B cell (primary cell): Measurements from ENCODE around the gene RNF212. TPM values are rescaled to one million over a fixed set of nuclear protein-coding genes. Genes with fewer than 3 reads are reported as not detected.

ENCODE experiments used
- ATAC-seq: fragments of 200-7000 bp; cut with Tn5 transposase; one replicate; pipeline ENCODE4 v1.10.0; 2021; ENCODE audit warnings: low read depth, mild to moderate bottlenecking, moderate number of reproducible peaks, moderate library complexity
- CTCF ChIA-PET: fragments of 350-600 bp; sonication (Branson Sonifier 250); formaldehyde crosslinking; loops from one replicate; lab custom pipeline; 2021; ENCODE audit warnings: antibody characterized with exemption, inconsistent platforms; lab: Charles Lee
- POLR2A ChIA-PET: fragments of 350-600 bp; sonication (Branson Sonifier 250); formaldehyde crosslinking; loops from one replicate; lab custom pipeline; 2021; ENCODE audit warnings: antibody characterized with exemption; lab: Charles Lee
- DNase-seq: peaks from one replicate; pipeline ENCODE4 v3.0.0; 2013
- H2AFZ ChIP-seq: 2 replicates; pipeline ENCODE4 v1.6.1; 2012; ENCODE audit warnings: mild to moderate bottlenecking, low read depth, low read length; ENCODE audit not compliant: insufficient read depth, poor library complexity, severe bottlenecking
- H3K27ac ChIP-seq, 2 donors: 1 replicate in 1 of 2; 2 replicates in 1 of 2; pipeline ENCODE4 v1.5.1; 2012 to 2013; ENCODE audit warnings: low read length in 2 of 2, mild to moderate bottlenecking in 2 of 2, moderate library complexity in 1 of 2
- H3K27me3 ChIP-seq, 4 experiments: fragments of 200-600 bp in 1 of 4; sonication (generic) in 1 of 4; replicated peaks in 1 of 4; 1 replicate in 2 of 4; 2 replicates in 2 of 4; pipeline versions ENCODE4 v1.6.1 to v1.7.0; 2013 to 2016; ENCODE audit warnings: low read length in 3 of 4, mild to moderate bottlenecking in 2 of 4, mixed read lengths in 1 of 4, moderate library complexity in 1 of 4; ENCODE audit not compliant: insufficient read depth in 4 of 4, control insufficient read depth in 3 of 4; ENCODE audit errors: control extremely low read depth in 1 of 4
- H3K36me3 ChIP-seq, 2 experiments: replicated peaks in 1 of 2; 1 replicate in 1 of 2; 2 replicates in 1 of 2; pipeline versions ENCODE4 v1.6.1 to v1.7.1; 2013; ENCODE audit warnings: low read length in 1 of 2; ENCODE audit not compliant: insufficient read depth in 2 of 2, control insufficient read depth in 1 of 2; ENCODE audit errors: control extremely low read depth in 1 of 2, extremely low read depth in 1 of 2
- H3K4me1 ChIP-seq, 2 donors: fragments of 200-600 bp in 1 of 2; sonication (generic) in 1 of 2; 1 replicate in 1 of 2; 2 replicates in 1 of 2; pipeline versions ENCODE4 v1.5.1 to v1.6.1; 2013 to 2017; ENCODE audit warnings: low read length in 2 of 2; ENCODE audit not compliant: control insufficient read depth in 2 of 2, insufficient read depth in 2 of 2
- H3K4me2 ChIP-seq: replicated peaks from 2 replicates; pipeline ENCODE3; 2012; ENCODE audit warnings: mild to moderate bottlenecking, low read depth, low read length; ENCODE audit not compliant: poor library complexity, severe bottlenecking
- H3K4me3 ChIP-seq, 5 experiments: fragments of 200-600 bp in 1 of 5; sonication (generic) in 1 of 5; 1 replicate in 3 of 5; 2 replicates in 2 of 5; pipeline versions ENCODE4 v1.5.1 to v1.7.0; 2011 to 2016; ENCODE audit warnings: low read length in 4 of 5, mild to moderate bottlenecking in 4 of 5, low read depth in 2 of 5, control low read depth in 1 of 5, moderate library complexity in 1 of 5; ENCODE audit not compliant: insufficient read depth in 1 of 5; ENCODE audit errors: control extremely low read depth in 1 of 5, extremely low read depth in 1 of 5
- H3K79me2 ChIP-seq: fragments of 200-600 bp; sonication (generic); one replicate; pipeline ENCODE4 v1.6.0; 2016; ENCODE audit warnings: low read length; ENCODE audit not compliant: control insufficient read depth, insufficient read depth
- H3K9ac ChIP-seq: fragments of 200-600 bp; sonication (generic); 2 replicates; pipeline ENCODE4 v1.6.1; 2017; ENCODE audit warnings: mild to moderate bottlenecking, low read length, moderate library complexity
- H3K9me3 ChIP-seq, 3 donors: one replicate each; pipeline versions ENCODE4 v1.6.1 to v1.7.1; 2013; ENCODE audit warnings: low read length in 2 of 3; ENCODE audit not compliant: control insufficient read depth in 2 of 3, insufficient read depth in 1 of 3; ENCODE audit errors: control extremely low read depth in 1 of 3
- H4K20me1 ChIP-seq: 2 replicates; pipeline ENCODE4 v1.6.0; 2012; ENCODE audit warnings: mild to moderate bottlenecking, low read length; ENCODE audit not compliant: insufficient read depth, control insufficient read depth, poor library complexity, severe bottlenecking
- H3K27ac Mint-ChIP-seq: one replicate; pipeline ENCODE4 v1.8.0; 2021; ENCODE audit warnings: mixed read lengths
- H3K27me3 Mint-ChIP-seq: one replicate; pipeline ENCODE4 v1.8.0; 2021; ENCODE audit warnings: mixed read lengths
- H3K4me1 Mint-ChIP-seq: one replicate; pipeline ENCODE4 v1.8.0; 2021; ENCODE audit warnings: mixed read lengths
- H3K4me3 Mint-ChIP-seq: one replicate; pipeline ENCODE4 v1.8.0; 2021; ENCODE audit warnings: mixed read lengths
- H3K9me3 Mint-ChIP-seq: one replicate; pipeline ENCODE4 v1.8.0; 2022; ENCODE audit warnings: mixed read lengths; ENCODE audit not compliant: insufficient read depth
- EZH2 ChIP-seq: IDR thresholded peaks from 2 replicates; pipeline ENCODE4 v1.6.1; 2012; ENCODE audit warnings: borderline replicate concordance, low read depth, mild to moderate bottlenecking, moderate library complexity, low read length; ENCODE audit not compliant: insufficient read depth, poor library complexity, severe bottlenecking
- WGBS: methylation state at CpG from one replicate; pipeline ENCODE4 v1.1.5; 2013; ENCODE audit warnings: missing lambda C conversion rate; ENCODE audit not compliant: insufficient coverage; 5-methylcytosine and 5-hydroxymethylcytosine counted together
- intact Hi-C: fragments of 100-400 bp; cut with micrococcal nuclease; formaldehyde crosslinking; loops from one replicate; pipeline ENCODE4 v1.10.0; 2022
- polyA plus RNA-seq: library from polyadenylated mRNA; depleted of rRNA; stranded (reverse); fragments of >200 nt; gene quantifications from 2 replicates; pipeline ENCODE4 v1.2.3, GENCODE V29; 2012
- total RNA-seq, 2 donors: library from RNA; stranded (reverse); fragments of 120-200 nt in 1 of 2; gene quantifications; 1 replicate in 1 of 2; 2 replicates in 1 of 2; pipeline versions ENCODE4 v1.2.3 to v1.2.4, GENCODE V29; 2013 to 2022
- TF ChIP-seq, protein P1 (sequence below): fragments of 200-600 bp; IDR thresholded peaks from one replicate; pipeline ENCODE4 v1.8.0; 2022; ENCODE audit warnings: antibody characterized with exemption, mild to moderate bottlenecking

The RNF212 gene
- total and polyA plus RNA-seq, 2 donors (not counting 1 experiment from before 2014, with no cell fraction given), result 2.1 to 5.9 TPM

- no peak overlapping the region for H3K27ac ChIP-seq
- H3K4me3 Mint-ChIP-seq, result no peak overlapping the region
These were observed 61.1 kb downstream of the RNF212 start for GRCh38 chr4:1052231-1052671.

GRCh38 chr4:1051472-1051871, 61.9 kb downstream of the RNF212 start:
- Mint-ChIP-seq H3K9me3 (no peaks in the 10 kb centered on the region), H3K27me3 (peaks cover 12% of the 10 kb centered on the region), H3K4me3 (no peak overlapping the region), H3K27ac (no peak overlapping the region), H3K4me1 (peaks cover 12% of the 10 kb centered on the region)
- Histone ChIP-seq H3K9me3 (peaks cover 0 to 30% (median 0%) of the 10 kb centered on the region in 3 donors), H3K4me1 (peaks cover 8 to 17% of the 10 kb centered on the region in 2 donors), H3K27me3 (peaks cover 0 to 13% (median 4%) of the 10 kb centered on the region in 4 experiments), H2AFZ (no peak overlapping the region), H3K27ac (no peak overlapping the region), H4K20me1 (no peaks in the 10 kb centered on the region), H3K79me2 (no peaks in the 10 kb centered on the region), H3K4me3 (no peak overlapping the region), H3K9ac (no peak overlapping the region), H3K4me2 (no peak overlapping the region), H3K36me3 (no peaks in the 10 kb centered on the region)
- ATAC-seq (no peak), DNase-seq (no peak)
- intact Hi-C loops, result no loop called here
- POLR2A ChIA-PET, result interaction anchor here (0.5 kb wide), 1 partner anchor 206 kb away, joined by 3 read pairs; no protein-coding TSS in a partner anchor
- TF ChIP-seq, protein P1, sequence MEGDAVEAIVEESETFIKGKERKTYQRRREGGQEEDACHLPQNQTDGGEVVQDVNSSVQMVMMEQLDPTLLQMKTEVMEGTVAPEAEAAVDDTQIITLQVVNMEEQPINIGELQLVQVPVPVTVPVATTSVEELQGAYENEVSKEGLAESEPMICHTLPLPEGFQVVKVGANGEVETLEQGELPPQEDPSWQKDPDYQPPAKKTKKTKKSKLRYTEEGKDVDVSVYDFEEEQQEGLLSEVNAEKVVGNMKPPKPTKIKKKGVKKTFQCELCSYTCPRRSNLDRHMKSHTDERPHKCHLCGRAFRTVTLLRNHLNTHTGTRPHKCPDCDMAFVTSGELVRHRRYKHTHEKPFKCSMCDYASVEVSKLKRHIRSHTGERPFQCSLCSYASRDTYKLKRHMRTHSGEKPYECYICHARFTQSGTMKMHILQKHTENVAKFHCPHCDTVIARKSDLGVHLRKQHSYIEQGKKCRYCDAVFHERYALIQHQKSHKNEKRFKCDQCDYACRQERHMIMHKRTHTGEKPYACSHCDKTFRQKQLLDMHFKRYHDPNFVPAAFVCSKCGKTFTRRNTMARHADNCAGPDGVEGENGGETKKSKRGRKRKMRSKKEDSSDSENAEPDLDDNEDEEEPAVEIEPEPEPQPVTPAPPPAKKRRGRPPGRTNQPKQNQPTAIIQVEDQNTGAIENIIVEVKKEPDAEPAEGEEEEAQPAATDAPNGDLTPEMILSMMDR, result no peak
- no peak for TF ChIP-seq EZH2
- CTCF ChIA-PET, result interaction anchor here (1.1 kb wide), 1 partner anchor 22 kb away, joined by 3 read pairs; no protein-coding TSS in a partner anchor
- 68% methylated on average over 3 of the region's 9 CpGs for WGBS

More at GRCh38 chr4:1052231-1052671, 61.1 kb downstream of the RNF212 start:
- Histone ChIP-seq H3K9ac (no peak overlapping the region), H3K79me2 (no peaks in the 10 kb centered on the region), H2AFZ (no peak overlapping the region), H3K4me2 (no peak overlapping the region), H3K4me3 (no peak overlapping the region), H3K4me1 (peaks cover 11 to 20% of the 10 kb centered on the region in 2 donors), H3K27me3 (peaks cover 0 to 10% (median 1%) of the 10 kb centered on the region in 4 experiments), H3K36me3 (no peaks in the 10 kb centered on the region), H3K9me3 (peaks cover 0 to 28% (median 0%) of the 10 kb centered on the region in 3 donors), H4K20me1 (no peaks in the 10 kb centered on the region)
- intact Hi-C loops, result no loop called here
- POLR2A ChIA-PET, result interaction anchor here (0.5 kb wide), 1 partner anchor 207 kb away, joined by 3 read pairs; no protein-coding TSS in a partner anchor
- WGBS, result 78% methylated on average over 15 of the region's 15 CpGs
- H3K27me3 Mint-ChIP-seq, result peaks cover 8% of the 10 kb centered on the region
- TF ChIP-seq, protein P1, result no peak
- no peak for TF ChIP-seq EZH2
- no peak overlapping the region for H3K27ac Mint-ChIP-seq
- CTCF ChIA-PET, result interaction anchor here (1.1 kb wide), 1 partner anchor 21 kb away, joined by 3 read pairs; no protein-coding TSS in a partner anchor
- H3K4me1 Mint-ChIP-seq, result peaks cover 12% of the 10 kb centered on the region
- H3K9me3 Mint-ChIP-seq, result no peaks in the 10 kb centered on the region
- ATAC-seq (no peak), DNase-seq (no peak)
